Stimulated activated CD4-positive, alpha-beta T cell treated with anti-CD3 and anti-CD28 coated beads, Interleukin-15, amount 100 ng/mL, for 1 hour (primary cell): Measurements from ENCODE around the gene SLC25A1.

Experiments
- DNase-seq, 2 donors: peaks; one replicate each; pipeline ENCODE4 v3.0.0-alpha.2; 2020; ENCODE audit warnings: low read depth in 1 of 2, low spot score in 1 of 2

The SLC25A1 gene

GRCh38 chr22:19181786-19182471 is 3.4 kb upstream of the SLC25A1 start:
- DNase-seq: no peak

- no peak for DNase-seq
These were observed 2.3 kb upstream of the SLC25A1 start for GRCh38 chr22:19180740-19181410.

GRCh38 chr22:19180234-19180633 is 1.7 kb upstream of the SLC25A1 start:
- no peak for DNase-seq

- DNase-seq: no peak
These were observed 1.0 kb upstream of the SLC25A1 start for GRCh38 chr22:19179497-19180048.

- peak in 1 of 2 donors; percentile 38 for DNase-seq
These were observed 375 bp downstream of the SLC25A1 start for GRCh38 chr22:19178065-19178656.

GRCh38 chr22:19177164-19178064 is 1.1 kb downstream of the SLC25A1 start:
- DNase-seq: no peak

GRCh38 chr22:19176732-19177131 is 1.8 kb downstream of the SLC25A1 start:
- DNase-seq: no peak

GRCh38 chr22:19176175-19176643 is 2.3 kb downstream of the SLC25A1 start:
- DNase-seq: no peak

GRCh38 chr22:19175602-19176174 is 2.8 kb downstream of the SLC25A1 start:
- no peak for DNase-seq

GRCh38 chr22:19175026-19175601 is 3.4 kb downstream of the SLC25A1 start:
- no peak for DNase-seq

GRCh38 chr22:19174106-19175025 is 4.2 kb downstream of the SLC25A1 start:
- no peak for DNase-seq

- no peak for DNase-seq
These were observed 5.2 kb downstream of the SLC25A1 start for GRCh38 chr22:19173047-19174035.

GRCh38 chr22:19172213-19173046 is 6.1 kb downstream of the SLC25A1 start:
- DNase-seq: no peak

GRCh38 chr22:19169947-19170318 is 8.6 kb downstream of the SLC25A1 start:
- no peak for DNase-seq

- no peak for DNase-seq
These were observed 9.3 kb downstream of the SLC25A1 start for GRCh38 chr22:19169002-19169946.
